A673 (cell line): ENCODE results near the gene SNAPC5. TPM values are rescaled to one million over a fixed set of nuclear protein-coding genes. Genes with fewer than 3 reads are reported as not detected.

ENCODE experiments used
- BruUV-seq: library from RNA; stranded (reverse); fragments of 400-500 nt; replicated peaks from 2 replicates; lab custom pipeline; 2021; lab: Mats Ljungman, UMichigan
- CTCF ChIA-PET: fragments of 300-600 bp; sonication (Branson Sonifier 250); formaldehyde crosslinking; loops from one replicate; lab custom pipeline; 2022; ENCODE audit warnings: antibody characterized with exemption; lab: Charles Lee
- POLR2A ChIA-PET: fragments of 300-600 bp; sonication (Branson Sonifier 250); formaldehyde crosslinking; loops from one replicate; lab custom pipeline; 2022; ENCODE audit warnings: antibody characterized with exemption; ENCODE audit not compliant: low non-redundant PET; lab: Charles Lee
- DNase-seq: peaks from one replicate; pipeline ENCODE4 v3.0.0-alpha.2; 2015; ENCODE audit warnings: low spot score
- H3K27ac ChIP-seq: fragments of 200-600 bp; sonication (generic); 2 replicates; pipeline ENCODE4 v1.5.1; 2016; ENCODE audit warnings: mixed run types, low read depth, mild to moderate bottlenecking, mixed read lengths, antibody characterized with exemption, low read length; ENCODE audit not compliant: poor library complexity, severe bottlenecking
- H3K27me3 ChIP-seq: fragments of 200-600 bp; sonication (generic); replicated peaks from 2 replicates; pipeline ENCODE4 v1.6.1; 2017; ENCODE audit warnings: mixed run types, low read depth, mild to moderate bottlenecking, mixed read lengths, antibody characterized with exemption, low read length; ENCODE audit not compliant: insufficient read depth, poor library complexity
- H3K36me3 ChIP-seq: fragments of 200-600 bp; sonication (generic); 2 replicates; pipeline ENCODE4 v1.6.1; 2016; ENCODE audit warnings: mixed run types, mild to moderate bottlenecking, mixed read lengths, antibody characterized with exemption, low read length; ENCODE audit not compliant: insufficient read depth, poor library complexity, severe bottlenecking
- H3K4me1 ChIP-seq: fragments of 200-600 bp; sonication (generic); 2 replicates; pipeline ENCODE4 v1.6.1; 2017; ENCODE audit warnings: mixed run types, mild to moderate bottlenecking, mixed read lengths, antibody characterized with exemption, low read length; ENCODE audit not compliant: insufficient read depth, poor library complexity, severe bottlenecking
- H3K4me3 ChIP-seq: fragments of 200-600 bp; sonication (generic); 2 replicates; pipeline ENCODE4 v1.5.1; 2016; ENCODE audit warnings: low read depth, mixed run types, mild to moderate bottlenecking, mixed read lengths, low read length; ENCODE audit not compliant: poor library complexity, severe bottlenecking
- H3K9me3 ChIP-seq: fragments of 200-600 bp; sonication (generic); 2 replicates; pipeline ENCODE4 v1.6.1; 2016; ENCODE audit warnings: mixed run types, low read depth, mild to moderate bottlenecking, mixed read lengths, antibody characterized with exemption, low read length; ENCODE audit not compliant: poor library complexity, severe bottlenecking
- EZH2 ChIP-seq: fragments of 200-600 bp; sonication (generic); IDR thresholded peaks from 2 replicates; pipeline ENCODE4 v1.6.1; 2017; ENCODE audit warnings: borderline replicate concordance, low read depth, mild to moderate bottlenecking, mixed read lengths, antibody characterized with exemption, low read length; ENCODE audit not compliant: poor library complexity, severe bottlenecking
- intact Hi-C: fragments of 100-400 bp; cut with micrococcal nuclease; formaldehyde crosslinking; loops from one replicate; pipeline ENCODE4 v1.10.0; 2022; ENCODE audit not compliant: unreplicated experiment
- total RNA-seq: library from RNA; stranded (reverse); gene quantifications from 2 replicates; pipeline ENCODE4 v1.2.3, GENCODE V29; 2021
- TF ChIP-seq, protein P1 (sequence below): fragments of 300-800, 200-600 bp; sonication (generic); conservative IDR thresholded peaks from 2 replicates; pipeline ENCODE4 v1.5.1; 2017; ENCODE audit warnings: low read depth, mild to moderate bottlenecking, antibody characterized with exemption, low read length, moderate library complexity, mixed read lengths

SNAPC5 gene
- total RNA-seq, 1 experiment from 2014 or later = 28.9 TPM

DNA sequence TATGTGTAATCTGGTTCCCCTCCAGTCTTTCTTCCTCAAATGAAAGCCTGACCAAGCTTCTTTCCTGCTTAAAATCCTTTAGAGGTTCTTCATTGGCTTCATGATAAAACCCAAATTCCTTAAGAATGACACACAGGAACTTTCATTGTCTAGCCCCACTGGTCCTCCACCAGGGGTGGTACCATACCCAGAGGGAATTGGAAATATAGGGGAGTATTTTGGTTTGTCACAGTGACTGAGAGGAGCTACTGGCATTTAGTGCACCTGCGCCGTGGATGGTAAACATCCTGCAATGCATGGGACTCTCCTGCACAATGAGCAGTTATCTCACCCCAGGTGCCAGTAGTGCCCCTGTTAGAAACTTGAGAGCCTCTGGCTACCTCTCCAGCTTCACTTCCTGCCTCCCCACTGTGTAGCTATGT, 18.4 kb upstream of the SNAPC5 start:
- intact Hi-C loops = no loop called here
- peaks cover under 1% of the 10 kb centered on the region for H3K36me3 ChIP-seq
- H3K4me3 ChIP-seq = no peak overlapping the region
- H3K27me3 ChIP-seq = no peaks in the 10 kb centered on the region
- H3K9me3 ChIP-seq = no peaks in the 10 kb centered on the region
- POLR2A ChIA-PET = interaction anchor here (0.6 kb wide), 1 partner anchor 368 kb away, joined by 3 read pairs; no protein-coding TSS in a partner anchor
- BruUV-seq = no TSS peak
- H3K27ac ChIP-seq = no peak overlapping the region
- CTCF ChIA-PET = interaction anchor here (0.9 kb wide), 1 partner anchor 335 kb away, joined by 3 read pairs; no protein-coding TSS in a partner anchor
- no peak for TF ChIP-seq EZH2
- TF ChIP-seq, protein P1, sequence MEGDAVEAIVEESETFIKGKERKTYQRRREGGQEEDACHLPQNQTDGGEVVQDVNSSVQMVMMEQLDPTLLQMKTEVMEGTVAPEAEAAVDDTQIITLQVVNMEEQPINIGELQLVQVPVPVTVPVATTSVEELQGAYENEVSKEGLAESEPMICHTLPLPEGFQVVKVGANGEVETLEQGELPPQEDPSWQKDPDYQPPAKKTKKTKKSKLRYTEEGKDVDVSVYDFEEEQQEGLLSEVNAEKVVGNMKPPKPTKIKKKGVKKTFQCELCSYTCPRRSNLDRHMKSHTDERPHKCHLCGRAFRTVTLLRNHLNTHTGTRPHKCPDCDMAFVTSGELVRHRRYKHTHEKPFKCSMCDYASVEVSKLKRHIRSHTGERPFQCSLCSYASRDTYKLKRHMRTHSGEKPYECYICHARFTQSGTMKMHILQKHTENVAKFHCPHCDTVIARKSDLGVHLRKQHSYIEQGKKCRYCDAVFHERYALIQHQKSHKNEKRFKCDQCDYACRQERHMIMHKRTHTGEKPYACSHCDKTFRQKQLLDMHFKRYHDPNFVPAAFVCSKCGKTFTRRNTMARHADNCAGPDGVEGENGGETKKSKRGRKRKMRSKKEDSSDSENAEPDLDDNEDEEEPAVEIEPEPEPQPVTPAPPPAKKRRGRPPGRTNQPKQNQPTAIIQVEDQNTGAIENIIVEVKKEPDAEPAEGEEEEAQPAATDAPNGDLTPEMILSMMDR = no peak
- DNase-seq = peak; percentile 66
- no peaks in the 10 kb centered on the region for H3K4me1 ChIP-seq

DNA sequence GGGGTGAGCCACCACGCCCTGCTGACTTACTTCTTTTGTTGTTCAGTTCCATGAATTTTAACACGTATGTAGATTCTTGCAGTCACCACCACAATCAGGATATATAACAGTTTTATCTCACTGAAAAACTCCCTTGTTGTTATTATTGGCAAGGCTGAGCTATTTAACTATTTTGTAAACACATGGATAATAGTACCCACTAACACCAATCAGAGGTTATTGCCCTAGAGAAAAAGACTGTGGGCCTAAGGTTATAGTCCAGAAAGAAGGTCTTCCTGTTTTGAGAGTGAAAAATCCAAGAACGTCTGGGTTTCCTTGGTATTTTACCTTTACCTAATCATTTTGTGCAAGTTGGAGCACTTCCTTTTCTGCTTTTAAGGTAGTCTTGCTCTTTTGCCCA, 17.0 kb upstream of the SNAPC5 start:
- Histone ChIP-seq H3K9me3 (no peaks in the 10 kb centered on the region), H3K36me3 (peaks cover under 1% of the 10 kb centered on the region), H3K4me3 (no peak overlapping the region), H3K27me3 (no peaks in the 10 kb centered on the region), H3K4me1 (no peaks in the 10 kb centered on the region), H3K27ac (no peak overlapping the region)
- DNase-seq = no peak
- BruUV-seq = no TSS peak
- CTCF ChIA-PET = no interaction called here
- POLR2A ChIA-PET = no interaction called here
- intact Hi-C loops = no loop called here
- TF ChIP-seq, protein P1 = no peak
- no peak for TF ChIP-seq EZH2

- no peak for DNase-seq
- Histone ChIP-seq H3K36me3 (peaks cover 13% of the 10 kb centered on the region), H3K27ac (no peak overlapping the region), H3K27me3 (no peaks in the 10 kb centered on the region), H3K9me3 (no peaks in the 10 kb centered on the region), H3K4me1 (no peaks in the 10 kb centered on the region), H3K4me3 (no peak overlapping the region)
- TF ChIP-seq EZH2 = no peak
- TF ChIP-seq, protein P1 = no peak
- ChIA-PET POLR2A (no interaction called here), CTCF (no interaction called here)
- no TSS peak for BruUV-seq
- intact Hi-C loops = no loop called here
Measured at GRCh38 chr15:66508293-66508883, 10.8 kb upstream of the SNAPC5 start.
